Measurements from ENCODE around the gene CTTN.
A peak's percentile ranks its signal among the peaks of the same experiment; 100 is the strongest.

CTTN gene

GRCh38 chr11:70470127-70470526 is 71.8 kb downstream of the CTTN start:
- Histone ChIP-seq H4K20me1 (ENCODE audit: insufficient read depth, low read length, poor library complexity, severe bottlenecking) (no peaks in the 10 kb centered on the region), H3K4me2 (ENCODE audit: low read depth, low read length, poor library complexity, severe bottlenecking) (no peak overlapping the region), H3K9me3 (ENCODE audit: insufficient read depth, low read depth, low read length) (no peaks in the 10 kb centered on the region), H3K9me2 (replicated peaks; ENCODE audit: low read depth, low read length) (no peaks in the 10 kb centered on the region), H3K27me3 (ENCODE audit: insufficient read depth, low read length, poor library complexity, severe bottlenecking) (no peaks in the 10 kb centered on the region), H3K4me1 (ENCODE audit: insufficient read depth, low read length, poor library complexity, severe bottlenecking) (peaks cover 3% of the 10 kb centered on the region), H3K79me2 (ENCODE audit: insufficient read depth, low read length) (no peaks in the 10 kb centered on the region), H3K4me3 (ENCODE audit: low read length, poor library complexity, severe bottlenecking) (no peak overlapping the region), H3K36me3 (ENCODE audit: insufficient read depth, low read length) (no peaks in the 10 kb centered on the region), H3K9ac (ENCODE audit: low read depth, low read length, poor library complexity, severe bottlenecking) (peak overlapping the region; percentile 38), H2AFZ (ENCODE audit: low read length) (no peak overlapping the region), H3F3A (ENCODE audit: low read depth) (no peaks in the 10 kb centered on the region)
- TF ChIP-seq EZH2phosphoT487 (IDR thresholded peaks at IDR 0.05; ENCODE audit: borderline replicate concordance) (no peak), CTCF (conservative IDR thresholded peaks at IDR 0.05; ENCODE audit: low read length) (no peak)

GRCh38 chr11:70471254-70471653 is 72.9 kb downstream of the CTTN start:
- Histone ChIP-seq H3K27me3 (ENCODE audit: insufficient read depth, low read length, poor library complexity, severe bottlenecking) (no peaks in the 10 kb centered on the region), H3K9me3 (ENCODE audit: insufficient read depth, low read depth, low read length) (no peaks in the 10 kb centered on the region), H3K4me2 (ENCODE audit: low read depth, low read length, poor library complexity, severe bottlenecking) (no peak overlapping the region), H3K79me2 (ENCODE audit: insufficient read depth, low read length) (no peaks in the 10 kb centered on the region), H2AFZ (ENCODE audit: low read length) (no peak overlapping the region), H3K9me2 (replicated peaks; ENCODE audit: low read depth, low read length) (no peaks in the 10 kb centered on the region), H3K4me1 (ENCODE audit: insufficient read depth, low read length, poor library complexity, severe bottlenecking) (peaks cover 3% of the 10 kb centered on the region), H3K9ac (ENCODE audit: low read depth, low read length, poor library complexity, severe bottlenecking) (no peak overlapping the region), H3K36me3 (ENCODE audit: insufficient read depth, low read length) (no peaks in the 10 kb centered on the region), H3K4me3 (ENCODE audit: low read length, poor library complexity, severe bottlenecking) (no peak overlapping the region), H4K20me1 (ENCODE audit: insufficient read depth, low read length, poor library complexity, severe bottlenecking) (no peaks in the 10 kb centered on the region), H3F3A (ENCODE audit: low read depth) (no peaks in the 10 kb centered on the region)
- TF ChIP-seq CTCF (conservative IDR thresholded peaks at IDR 0.05; ENCODE audit: low read length) (peak; percentile 70), EZH2phosphoT487 (IDR thresholded peaks at IDR 0.05; ENCODE audit: borderline replicate concordance) (no peak)

- H3K27me3 ChIP-seq (ENCODE audit: insufficient read depth, low read length, poor library complexity, severe bottlenecking) = no peaks in the 10 kb centered on the region
- TF ChIP-seq CTCF (conservative IDR thresholded peaks at IDR 0.05; ENCODE audit: low read length) = no peak
- no peak for TF ChIP-seq EZH2phosphoT487 (IDR thresholded peaks at IDR 0.05; ENCODE audit: borderline replicate concordance)
- H3K9me2 ChIP-seq (replicated peaks; ENCODE audit: low read depth, low read length) = no peaks in the 10 kb centered on the region
- H3K4me1 ChIP-seq (ENCODE audit: insufficient read depth, low read length, poor library complexity, severe bottlenecking) = peaks cover 3% of the 10 kb centered on the region
- H2AFZ ChIP-seq (ENCODE audit: low read length) = no peak overlapping the region
- H3K79me2 ChIP-seq (ENCODE audit: insufficient read depth, low read length) = no peaks in the 10 kb centered on the region
- no peaks in the 10 kb centered on the region for H3K36me3 ChIP-seq (ENCODE audit: insufficient read depth, low read length)
- H3K9ac ChIP-seq (ENCODE audit: low read depth, low read length, poor library complexity, severe bottlenecking) = no peak overlapping the region
- H3K4me2 ChIP-seq (ENCODE audit: low read depth, low read length, poor library complexity, severe bottlenecking) = no peak overlapping the region
- H3K9me3 ChIP-seq (ENCODE audit: insufficient read depth, low read depth, low read length) = no peaks in the 10 kb centered on the region
- no peaks in the 10 kb centered on the region for H4K20me1 ChIP-seq (ENCODE audit: insufficient read depth, low read length, poor library complexity, severe bottlenecking)
- no peak overlapping the region for H3K4me3 ChIP-seq (ENCODE audit: low read length, poor library complexity, severe bottlenecking)
- H3F3A ChIP-seq (ENCODE audit: low read depth) = no peaks in the 10 kb centered on the region
Measured at GRCh38 chr11:70472240-70472639, 73.9 kb downstream of the CTTN start.
